ENCODE results near the gene TRPM3. TPM values are rescaled to one million over a fixed set of nuclear protein-coding genes. Genes with fewer than 3 reads are reported as not detected.

TRPM3 gene
- total and polyA plus RNA-seq, 9 of the 15 experiments (the other 6 are each of a cell fraction or from before 2014, with no cell fraction given) = 0.04 TPM; not detected in 8

DNA sequence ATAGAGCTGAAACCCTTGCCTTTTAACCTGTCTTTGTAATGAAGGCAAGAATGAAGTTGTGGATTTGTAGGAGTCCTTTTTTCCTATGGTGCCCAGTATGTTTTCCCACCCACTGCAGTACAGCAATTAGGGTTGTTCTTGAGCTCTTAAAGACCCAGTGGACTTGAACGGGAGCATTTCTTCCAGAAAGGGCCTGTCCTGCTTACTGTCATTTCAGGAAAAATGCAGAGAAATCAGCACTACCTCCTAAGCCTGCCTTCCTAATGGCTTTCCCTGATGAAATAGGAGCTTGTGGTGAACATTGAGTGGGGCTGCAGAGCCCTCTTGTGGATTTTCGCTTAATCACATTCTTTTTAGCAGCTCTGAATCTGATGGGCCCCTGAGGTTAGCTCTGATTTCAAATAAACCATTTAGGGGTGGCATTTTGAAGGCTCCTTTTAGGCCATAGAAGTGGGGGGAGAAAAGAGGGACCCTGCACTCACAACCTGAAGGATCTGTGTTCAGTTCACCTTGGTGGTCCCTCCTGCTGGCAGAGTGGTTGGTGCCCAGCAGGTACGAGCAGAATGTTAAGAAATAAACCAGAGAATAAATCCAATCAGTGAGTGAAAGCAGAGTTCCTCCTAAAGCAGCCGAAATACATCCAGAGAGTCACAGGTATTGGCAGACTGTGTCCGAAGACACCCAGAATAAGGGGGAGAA lies 519.0 kb downstream of the TRPM3 start:
- ATAC-seq = peak; percentile 93
- Histone ChIP-seq H3K36me3 (ENCODE audit: control insufficient read depth, insufficient read depth, low read length) (no peaks in the 10 kb centered on the region), H3K9me3 (replicated peaks; ENCODE audit: control insufficient read depth, insufficient read depth, low read depth, low read length) (no peaks in the 10 kb centered on the region), H3K27ac (ENCODE audit: extremely low read depth, low read depth, low read length) (no peak overlapping the region), H3K9ac (ENCODE audit: insufficient read depth in 1 of 2, low read depth in 2 of 2, low read length in 2 of 2) (no peak overlapping the region), H3K4me1 (replicated peaks in 1 of 2; ENCODE audit: control insufficient read depth in 2 of 2, insufficient read depth in 2 of 2, low read length in 2 of 2) (peaks cover 2 to 11% of the 10 kb centered on the region in 2 experiments; a peak in 4 of 5 replicates), H3K4me2 (ENCODE audit: insufficient read depth, low read length) (no peak overlapping the region), H2AFZ (ENCODE audit: low read depth, low read length) (0 out of 2 replicates have a peak overlapping the region, but pooled peaks have one; percentile 55), H3K4me3 (no peak overlapping the region), H3K27me3 (ENCODE audit: control insufficient read depth in 2 of 2, insufficient read depth in 2 of 2, low read length in 2 of 2) (no peaks in the 10 kb centered on the region), H4K20me1 (replicated peaks; ENCODE audit: control insufficient read depth, insufficient read depth, low read length) (no peaks in the 10 kb centered on the region), H3K9me1 (ENCODE audit: control insufficient read depth, insufficient read depth, low read length) (no peaks in the 10 kb centered on the region), H3K79me2 (ENCODE audit: control insufficient read depth, insufficient read depth, low read length) (no peaks in the 10 kb centered on the region)
- CTCF ChIA-PET (ENCODE audit: low intra/inter-chr PET ratio) = interaction anchor here (0.7 to 2.8 kb wide), 3 partner anchors 250 to 942 kb away, joined by 3 to 13 read pairs (median 12); no protein-coding TSS in a partner anchor
- BruUV-seq (replicated peaks) = no TSS peak
- POLR2A ChIA-PET = interaction anchor here (0.6 to 1.1 kb wide), 5 partner anchors 14 to 267 kb away, joined by 3 to 6 read pairs (median 3); no protein-coding TSS in a partner anchor
- peak; percentile 25 to 60 (median 41) for DNase-seq (ENCODE audit: extremely low read depth in 1 of 4, low spot score in 3 of 4)
- 20% methylated on average over 5 of the region's 5 CpGs for WGBS (ENCODE audit: insufficient coverage, low coverage, missing lambda C conversion rate)
- intact Hi-C loops (cut with micrococcal nuclease) = loop anchor here (1.0 to 10.0 kb wide), 4 partner anchors 185 to 630 kb away; no protein-coding TSS in a partner anchor
- peak; percentile 83 for FAIRE-seq
- in situ Hi-C loops (cut with MboI) = loop anchor here (5.0 kb wide), 1 partner anchor 260 kb away; no protein-coding TSS in a partner anchor
- TF ChIP-seq POLR2B (IDR thresholded peaks at IDR 0.05; ENCODE audit: low read depth, partially characterized antibody) (no peak), SMC3 (conservative IDR thresholded peaks at IDR 0.05; ENCODE audit: insufficient read depth, low read depth, low read length) (peak; percentile 68; the same call in 1 of the 2 replicates), SMARCE1 (IDR thresholded peaks at IDR 0.05) (no peak), CREBBP (IDR thresholded peaks at IDR 0.05; ENCODE audit: low read depth, low read length) (no peak), SAP30 (IDR thresholded peaks at IDR 0.05; ENCODE audit: borderline replicate concordance, insufficient read depth, low read depth, low read length, poor library complexity, severe bottlenecking) (no peak), ZNF24 (IDR thresholded peaks at IDR 0.05) (peak; percentile 54), POLR2A (conservative IDR thresholded peaks at IDR 0.05) (no peak), RBM39 (optimal IDR thresholded peaks at IDR 0.05; ENCODE audit: low read depth, low read length) (no peak), ZNF134 (CRISPR knock-in tag; conservative IDR thresholded peaks at IDR 0.05) (0 out of 2 replicates have a peak, but pooled peaks have one; percentile 43), RAD21 (CRISPR knock-in tag; conservative IDR thresholded peaks at IDR 0.05 in 1 of 2, IDR thresholded peaks at IDR 0.05 in 1 of 2) (peak; percentile 84 to 86), TCF7 (IDR thresholded peaks at IDR 0.05; ENCODE audit: borderline replicate concordance) (no peak)
- TF ChIP-seq, protein P1, sequence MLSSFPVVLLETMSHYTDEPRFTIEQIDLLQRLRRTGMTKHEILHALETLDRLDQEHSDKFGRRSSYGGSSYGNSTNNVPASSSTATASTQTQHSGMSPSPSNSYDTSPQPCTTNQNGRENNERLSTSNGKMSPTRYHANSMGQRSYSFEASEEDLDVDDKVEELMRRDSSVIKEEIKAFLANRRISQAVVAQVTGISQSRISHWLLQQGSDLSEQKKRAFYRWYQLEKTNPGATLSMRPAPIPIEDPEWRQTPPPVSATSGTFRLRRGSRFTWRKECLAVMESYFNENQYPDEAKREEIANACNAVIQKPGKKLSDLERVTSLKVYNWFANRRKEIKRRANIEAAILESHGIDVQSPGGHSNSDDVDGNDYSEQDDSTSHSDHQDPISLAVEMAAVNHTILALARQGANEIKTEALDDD (IDR thresholded peaks at IDR 0.05) = 0 out of 2 replicates have a peak, but pooled peaks have one; percentile 12
- TF ChIP-seq, protein P2, sequence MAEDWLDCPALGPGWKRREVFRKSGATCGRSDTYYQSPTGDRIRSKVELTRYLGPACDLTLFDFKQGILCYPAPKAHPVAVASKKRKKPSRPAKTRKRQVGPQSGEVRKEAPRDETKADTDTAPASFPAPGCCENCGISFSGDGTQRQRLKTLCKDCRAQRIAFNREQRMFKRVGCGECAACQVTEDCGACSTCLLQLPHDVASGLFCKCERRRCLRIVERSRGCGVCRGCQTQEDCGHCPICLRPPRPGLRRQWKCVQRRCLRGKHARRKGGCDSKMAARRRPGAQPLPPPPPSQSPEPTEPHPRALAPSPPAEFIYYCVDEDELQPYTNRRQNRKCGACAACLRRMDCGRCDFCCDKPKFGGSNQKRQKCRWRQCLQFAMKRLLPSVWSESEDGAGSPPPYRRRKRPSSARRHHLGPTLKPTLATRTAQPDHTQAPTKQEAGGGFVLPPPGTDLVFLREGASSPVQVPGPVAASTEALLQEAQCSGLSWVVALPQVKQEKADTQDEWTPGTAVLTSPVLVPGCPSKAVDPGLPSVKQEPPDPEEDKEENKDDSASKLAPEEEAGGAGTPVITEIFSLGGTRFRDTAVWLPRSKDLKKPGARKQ (CRISPR knock-in tag; IDR thresholded peaks at IDR 0.05) = no peak
- TF ChIP-seq, protein P3, sequence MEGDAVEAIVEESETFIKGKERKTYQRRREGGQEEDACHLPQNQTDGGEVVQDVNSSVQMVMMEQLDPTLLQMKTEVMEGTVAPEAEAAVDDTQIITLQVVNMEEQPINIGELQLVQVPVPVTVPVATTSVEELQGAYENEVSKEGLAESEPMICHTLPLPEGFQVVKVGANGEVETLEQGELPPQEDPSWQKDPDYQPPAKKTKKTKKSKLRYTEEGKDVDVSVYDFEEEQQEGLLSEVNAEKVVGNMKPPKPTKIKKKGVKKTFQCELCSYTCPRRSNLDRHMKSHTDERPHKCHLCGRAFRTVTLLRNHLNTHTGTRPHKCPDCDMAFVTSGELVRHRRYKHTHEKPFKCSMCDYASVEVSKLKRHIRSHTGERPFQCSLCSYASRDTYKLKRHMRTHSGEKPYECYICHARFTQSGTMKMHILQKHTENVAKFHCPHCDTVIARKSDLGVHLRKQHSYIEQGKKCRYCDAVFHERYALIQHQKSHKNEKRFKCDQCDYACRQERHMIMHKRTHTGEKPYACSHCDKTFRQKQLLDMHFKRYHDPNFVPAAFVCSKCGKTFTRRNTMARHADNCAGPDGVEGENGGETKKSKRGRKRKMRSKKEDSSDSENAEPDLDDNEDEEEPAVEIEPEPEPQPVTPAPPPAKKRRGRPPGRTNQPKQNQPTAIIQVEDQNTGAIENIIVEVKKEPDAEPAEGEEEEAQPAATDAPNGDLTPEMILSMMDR (IDR thresholded peaks at IDR 0.05 in 2 of 3, conservative IDR thresholded peaks at IDR 0.05 in 1 of 3; ENCODE audit: insufficient read depth in 2 of 3, low read depth in 1 of 3, low read length in 3 of 3) = peak; percentile 63 to 84 (median 64)
- TF ChIP-seq, protein P4, sequence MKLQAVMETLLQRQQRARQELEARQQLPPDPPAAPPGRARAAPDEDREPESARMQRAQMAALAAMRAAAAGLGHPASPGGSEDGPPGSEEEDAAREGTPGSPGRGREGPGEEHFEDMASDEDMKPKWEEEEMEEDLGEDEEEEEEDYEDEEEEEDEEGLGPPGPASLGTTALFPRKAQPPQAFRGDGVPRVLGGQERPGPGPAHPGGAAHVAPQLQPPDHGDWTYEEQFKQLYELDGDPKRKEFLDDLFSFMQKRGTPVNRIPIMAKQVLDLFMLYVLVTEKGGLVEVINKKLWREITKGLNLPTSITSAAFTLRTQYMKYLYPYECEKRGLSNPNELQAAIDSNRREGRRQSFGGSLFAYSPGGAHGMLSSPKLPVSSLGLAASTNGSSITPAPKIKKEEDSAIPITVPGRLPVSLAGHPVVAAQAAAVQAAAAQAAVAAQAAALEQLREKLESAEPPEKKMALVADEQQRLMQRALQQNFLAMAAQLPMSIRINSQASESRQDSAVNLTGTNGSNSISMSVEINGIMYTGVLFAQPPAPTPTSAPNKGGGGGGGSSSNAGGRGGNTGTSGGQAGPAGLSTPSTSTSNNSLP (IDR thresholded peaks at IDR 0.05; ENCODE audit: borderline replicate concordance, low read depth, low read length) = 0 out of 2 replicates have a peak, but pooled peaks have one; percentile 29

All from K562 (cell line).